K562 (cell line): ENCODE data around the gene PSMA2. TPM values are rescaled to one million over a fixed set of nuclear protein-coding genes. Genes with fewer than 3 reads are reported as not detected.
A peak's percentile ranks its signal among the peaks of the same experiment; 100 is the strongest.

ENCODE experiments used
- BRF2 ChIP-seq: IDR thresholded peaks from 3 replicates; pipeline ENCODE4 v1.6.1; 2011; ENCODE audit warnings: borderline replicate concordance, mild to moderate bottlenecking; ENCODE audit not compliant: insufficient read length, insufficient read depth
- CBFA2T3 ChIP-seq: fragments of 450-650 bp; IDR thresholded peaks from 2 replicates; pipeline ENCODE4 v1.6.1; 2017
- CUX1 ChIP-seq: fragments of 200-800 bp; sonication (Bioruptor generic); IDR thresholded peaks from 2 replicates; pipeline ENCODE4 v1.6.1; 2016; ENCODE audit warnings: missing genetic modification characterization, missing compliant biosample characterization
- HBP1 ChIP-seq: fragments of 450-650 bp; formaldehyde crosslinking; IDR thresholded peaks from 2 replicates; pipeline ENCODE4 v1.4.0; 2022; ENCODE audit warnings: missing genetic modification characterization
- IRF1 ChIP-seq: sonication (generic); formaldehyde crosslinking; IDR thresholded peaks from 2 replicates; pipeline ENCODE4 v1.8.0; 2022; ENCODE audit warnings: missing genetic modification reagents, mild to moderate bottlenecking, borderline replicate concordance
- KLF13 ChIP-seq: fragments of 450-650 bp; IDR thresholded peaks from 2 replicates; pipeline ENCODE4 v1.6.1; 2016; ENCODE audit warnings: missing genetic modification characterization, low read depth, mild to moderate bottlenecking, missing compliant biosample characterization, moderate library complexity, borderline replicate concordance
- LEF1 ChIP-seq: fragments of 450-650 bp; IDR thresholded peaks from 2 replicates; pipeline ENCODE4 v1.6.1; 2016; ENCODE audit warnings: mild to moderate bottlenecking
- MYBL2 ChIP-seq, 2 experiments: fragments of 450-650 bp in 1 of 2; sonication (generic) in 1 of 2; formaldehyde crosslinking in 1 of 2; IDR thresholded peaks; 2 replicates each; pipeline versions ENCODE4 v1.6.1 to v1.8.1; 2017 to 2022; ENCODE audit warnings: borderline replicate concordance in 1 of 2, inconsistent platforms in 1 of 2, low read depth in 1 of 2, mild to moderate bottlenecking in 1 of 2, missing genetic modification reagents in 1 of 2, moderate library complexity in 1 of 2
- NR0B1 ChIP-seq: fragments of 450-650 bp; IDR thresholded peaks from one replicate; pipeline ENCODE4 v1.6.1; 2018; ENCODE audit warnings: mild to moderate bottlenecking, moderate library complexity; ENCODE audit not compliant: partially characterized antibody
- PREB ChIP-seq: sonication (generic); formaldehyde crosslinking; IDR thresholded peaks from 2 replicates; pipeline ENCODE4 v1.8.1; 2023; ENCODE audit warnings: mild to moderate bottlenecking, missing genetic modification reagents
- SIX5 ChIP-seq, 2 experiments: IDR thresholded peaks; 2 replicates each; pipeline ENCODE4 v1.6.1; 2011; ENCODE audit warnings: low read length in 2 of 2, borderline replicate concordance in 1 of 2, low read depth in 1 of 2, mild to moderate bottlenecking in 1 of 2, moderate library complexity in 1 of 2; ENCODE audit not compliant: insufficient read depth in 1 of 2
- ZNF146 ChIP-seq: IDR thresholded peaks from one replicate; pipeline ENCODE4 v1.6.1; 2018; ENCODE audit warnings: missing compliant biosample characterization; ENCODE audit not compliant: unreplicated experiment
- ZNF589 ChIP-seq: fragments of 200-800 bp; sonication (Bioruptor generic); IDR thresholded peaks from 2 replicates; pipeline ENCODE4 v1.6.1; 2016; ENCODE audit warnings: low read depth, missing genetic modification characterization, missing compliant biosample characterization
- ZNF778 ChIP-seq: fragments of 450-650 bp; formaldehyde crosslinking; IDR thresholded peaks from 2 replicates; pipeline ENCODE4 v1.4.0; 2020; ENCODE audit warnings: mild to moderate bottlenecking, moderate library complexity
- polyA plus RNA-seq, 8 experiments: library from polyadenylated mRNA; depleted of rRNA in 4 of 8; stranded (reverse) in 5 of 8; unstranded in 3 of 8; fragments of >200 nt; fragmentation: Nextera tagmentation in 2 of 8; fragmentation: Illumina TruSeq in 1 of 8; extraction: Ambion mirVana in 2 of 8; extraction: Trizol in 1 of 8; gene quantifications; 2 replicates each; pipeline versions ENCODE4 v1.2.1 to v1.2.3, GENCODE V29; 2011 to 2014; ENCODE audit warnings: inconsistent platforms in 1 of 8, missing spikeins in 1 of 8
- total RNA-seq, 7 experiments: library from RNA; depleted of rRNA in 6 of 7; stranded (reverse); fragments of >200 nt in 6 of 7; fragmentation: Illumina TruSeq in 2 of 7; extraction: Trizol in 2 of 7; gene quantifications; 2 replicates each; pipeline versions ENCODE4 v1.2.1 to v1.2.3, GENCODE V29; 2011 to 2021; ENCODE audit warnings: low replicate concordance in 1 of 7

The PSMA2 gene
- total and polyA plus RNA-seq, 9 of the 15 experiments (the other 6 are each of a cell fraction or from before 2014, with no cell fraction given): 91.7 to 1,070 (median 213) TPM

GRCh38 chr7:42945821-42946626 lies 14.1 kb upstream of the PSMA2 start (continued):
- TF ChIP-seq BRF2 (no peak), KLF13 (tag) (peak; percentile 35; the same call in 1 of the 2 replicates), HBP1 (CRISPR knock-in tag) (no peak), CUX1 (CRISPR knock-in tag) (no peak), PREB (CRISPR knock-in tag) (no peak), LEF1 (no peak), ZNF589 (CRISPR knock-in tag) (no peak), MYBL2 (IDR thresholded peaks at IDR 0.05; ENCODE audit: low read depth) (no peak), MYBL2 (CRISPR knock-in tag; IDR thresholded peaks at IDR 0.05; ENCODE audit: borderline replicate concordance) (no peak), CBFA2T3 (peak; percentile 63), SIX5 (IDR thresholded peaks at IDR 0.05; ENCODE audit: borderline replicate concordance in 1 of 2, insufficient read depth in 1 of 2, low read depth in 1 of 2, low read length in 2 of 2) (no peak), ZNF146 (CRISPR knock-in tag) (no peak), ZNF778 (CRISPR knock-in tag) (no peak), IRF1 (CRISPR knock-in tag) (no peak), NR0B1 (no peak)
